B cell (primary cell): ENCODE results near the gene CLSTN2.

ENCODE experiments used
- EZH2 ChIP-seq: IDR thresholded peaks from 2 replicates; pipeline ENCODE4 v1.6.1; 2012; ENCODE audit warnings: borderline replicate concordance, low read depth, mild to moderate bottlenecking, moderate library complexity, low read length; ENCODE audit not compliant: insufficient read depth, poor library complexity, severe bottlenecking
- TF ChIP-seq, protein P1 (sequence below): fragments of 200-600 bp; IDR thresholded peaks from one replicate; pipeline ENCODE4 v1.8.0; 2022; ENCODE audit warnings: antibody characterized with exemption, mild to moderate bottlenecking

DNA sequence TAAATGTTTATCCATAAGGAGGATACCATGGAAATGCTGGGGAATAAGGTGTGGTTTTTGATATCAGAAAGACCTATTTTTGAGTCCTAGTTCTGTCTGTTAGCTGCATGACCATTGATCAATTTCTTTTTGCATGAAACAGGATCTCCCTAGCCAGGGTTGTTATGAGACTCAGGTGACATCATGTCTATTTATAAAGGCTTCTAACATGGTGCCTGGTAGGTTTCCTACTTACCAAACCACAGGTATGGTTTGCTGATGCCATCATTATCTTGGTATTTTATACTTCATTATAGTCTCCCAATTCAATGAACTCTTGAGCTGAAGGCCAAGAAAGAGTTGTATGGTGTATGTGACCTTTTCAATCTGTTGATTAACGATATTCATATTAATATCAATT lies 144.0 kb downstream of the CLSTN2 start:
- TF ChIP-seq, protein P1, sequence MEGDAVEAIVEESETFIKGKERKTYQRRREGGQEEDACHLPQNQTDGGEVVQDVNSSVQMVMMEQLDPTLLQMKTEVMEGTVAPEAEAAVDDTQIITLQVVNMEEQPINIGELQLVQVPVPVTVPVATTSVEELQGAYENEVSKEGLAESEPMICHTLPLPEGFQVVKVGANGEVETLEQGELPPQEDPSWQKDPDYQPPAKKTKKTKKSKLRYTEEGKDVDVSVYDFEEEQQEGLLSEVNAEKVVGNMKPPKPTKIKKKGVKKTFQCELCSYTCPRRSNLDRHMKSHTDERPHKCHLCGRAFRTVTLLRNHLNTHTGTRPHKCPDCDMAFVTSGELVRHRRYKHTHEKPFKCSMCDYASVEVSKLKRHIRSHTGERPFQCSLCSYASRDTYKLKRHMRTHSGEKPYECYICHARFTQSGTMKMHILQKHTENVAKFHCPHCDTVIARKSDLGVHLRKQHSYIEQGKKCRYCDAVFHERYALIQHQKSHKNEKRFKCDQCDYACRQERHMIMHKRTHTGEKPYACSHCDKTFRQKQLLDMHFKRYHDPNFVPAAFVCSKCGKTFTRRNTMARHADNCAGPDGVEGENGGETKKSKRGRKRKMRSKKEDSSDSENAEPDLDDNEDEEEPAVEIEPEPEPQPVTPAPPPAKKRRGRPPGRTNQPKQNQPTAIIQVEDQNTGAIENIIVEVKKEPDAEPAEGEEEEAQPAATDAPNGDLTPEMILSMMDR = no peak
- no peak for TF ChIP-seq EZH2
